ENCODE measurements around the gene PERM1.

The PERM1 gene

DNA sequence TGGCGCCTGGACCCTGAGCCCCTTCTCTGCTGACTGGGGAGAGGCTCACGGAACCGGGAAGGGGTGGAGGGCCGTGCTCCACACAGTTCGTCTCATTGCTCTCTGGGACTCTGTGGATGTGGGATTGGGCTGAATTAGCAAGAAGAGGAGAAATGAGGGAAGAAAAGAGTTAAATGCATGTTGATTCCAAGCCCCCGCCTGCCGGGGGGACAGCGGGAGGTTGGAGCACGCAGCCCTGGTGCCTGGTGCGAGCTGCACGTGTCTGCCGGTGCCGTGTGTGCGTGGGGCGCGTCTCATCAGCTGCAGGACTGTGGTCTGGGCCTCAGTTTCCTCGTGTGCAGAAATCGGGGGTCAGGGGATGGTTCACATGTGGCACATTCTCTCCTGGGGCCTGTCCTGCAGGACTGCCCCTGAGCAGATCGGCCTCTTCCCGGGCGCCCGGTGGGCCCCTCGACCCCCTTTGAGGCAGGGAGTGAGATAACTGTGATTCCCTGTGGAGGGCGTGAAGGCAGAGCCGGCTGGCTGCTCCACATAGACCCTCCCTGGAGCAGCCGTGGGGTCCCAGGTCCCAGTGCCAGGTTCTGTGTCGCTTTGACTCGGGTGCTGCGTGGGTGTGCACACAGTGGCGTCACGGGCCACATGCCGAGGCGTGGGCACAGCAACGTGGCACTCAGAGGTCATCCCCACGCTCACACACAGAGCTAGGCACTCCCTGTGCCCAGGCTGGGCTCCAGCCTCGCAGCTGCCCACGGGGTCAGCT, 46.7 kb downstream of the PERM1 start:
- no peak for DNase-seq (ENCODE audit: low read depth in 2 of 2)

DNA sequence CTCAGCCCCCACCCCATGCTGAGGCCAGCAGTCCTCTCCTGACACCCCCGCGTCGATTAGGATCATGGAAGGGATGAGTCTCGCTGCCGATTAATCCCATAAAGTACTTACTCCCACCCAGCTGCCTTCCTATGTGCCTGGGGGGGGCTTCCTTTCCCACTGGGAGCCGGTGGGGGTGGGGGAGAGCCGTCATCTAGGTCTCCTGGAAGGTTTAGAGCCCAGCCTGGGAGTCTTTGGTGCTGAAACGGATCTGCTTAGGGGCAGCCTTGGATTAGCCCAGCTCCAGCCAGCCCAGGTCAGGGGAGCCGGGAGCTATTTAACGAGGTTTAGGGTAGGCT, 48.3 kb downstream of the PERM1 start:
- no peak for DNase-seq (ENCODE audit: low read depth in 2 of 2)

DNA sequence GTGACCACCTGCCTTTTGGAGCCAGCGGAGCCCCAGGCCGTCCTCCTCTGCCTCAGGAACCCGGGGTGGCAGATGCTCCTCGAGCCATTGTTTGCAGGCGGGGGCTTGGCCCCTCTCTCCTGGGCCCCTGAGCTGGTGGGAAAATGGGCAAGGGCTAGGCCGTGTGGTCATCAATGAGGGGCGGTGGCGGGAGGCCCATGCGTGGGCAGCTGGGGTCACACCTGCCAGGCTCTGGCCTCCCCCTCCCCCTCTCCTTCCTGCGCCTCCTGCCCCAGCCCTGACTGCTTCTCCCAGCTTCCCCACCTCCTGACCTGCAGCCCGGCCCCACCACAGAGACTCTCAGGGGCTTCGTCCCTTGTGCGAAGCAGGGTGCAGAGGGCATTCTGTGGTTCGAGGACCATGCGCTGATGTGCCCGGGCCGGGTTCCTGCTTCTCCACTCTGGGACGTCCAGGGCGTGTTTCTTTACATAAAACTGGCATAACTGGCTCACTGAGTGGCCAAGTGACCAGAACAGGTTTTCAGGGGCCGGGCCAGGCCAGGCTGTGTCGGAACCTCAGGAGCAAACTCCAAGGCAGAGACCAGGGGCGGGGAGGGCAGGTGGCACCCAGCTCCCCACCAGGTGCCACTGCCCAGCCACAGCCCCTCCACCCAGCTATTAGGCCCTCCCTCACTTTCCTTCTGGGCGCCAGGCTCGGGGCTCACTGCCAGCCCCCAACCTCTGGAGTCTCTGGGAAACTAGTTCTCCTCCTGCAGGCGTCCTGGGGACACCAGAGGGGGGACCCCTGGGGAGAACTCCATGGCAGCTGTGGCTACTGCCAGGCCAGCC, 48.9 kb downstream of the PERM1 start:
- DNase-seq (ENCODE audit: low read depth in 2 of 2) = no peak

DNA sequence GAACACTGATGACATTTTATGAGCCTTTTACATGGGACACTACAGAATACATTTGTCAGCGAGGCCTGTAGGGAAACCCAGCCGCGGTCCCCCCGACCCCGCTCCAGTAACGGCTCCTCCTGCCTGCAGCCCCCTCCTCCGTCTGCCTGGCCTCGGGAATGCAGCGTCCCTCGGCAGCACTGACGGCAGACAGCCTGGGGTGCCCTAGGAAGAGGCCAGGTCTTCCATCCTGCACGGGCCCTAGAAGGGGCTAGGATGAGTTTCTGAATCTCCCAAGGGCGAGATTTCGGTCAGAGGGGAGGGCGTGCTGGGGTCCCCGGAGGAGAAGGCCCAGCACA, 49.8 kb downstream of the PERM1 start:
- no peak for DNase-seq (ENCODE audit: low read depth in 2 of 2)

DNA sequence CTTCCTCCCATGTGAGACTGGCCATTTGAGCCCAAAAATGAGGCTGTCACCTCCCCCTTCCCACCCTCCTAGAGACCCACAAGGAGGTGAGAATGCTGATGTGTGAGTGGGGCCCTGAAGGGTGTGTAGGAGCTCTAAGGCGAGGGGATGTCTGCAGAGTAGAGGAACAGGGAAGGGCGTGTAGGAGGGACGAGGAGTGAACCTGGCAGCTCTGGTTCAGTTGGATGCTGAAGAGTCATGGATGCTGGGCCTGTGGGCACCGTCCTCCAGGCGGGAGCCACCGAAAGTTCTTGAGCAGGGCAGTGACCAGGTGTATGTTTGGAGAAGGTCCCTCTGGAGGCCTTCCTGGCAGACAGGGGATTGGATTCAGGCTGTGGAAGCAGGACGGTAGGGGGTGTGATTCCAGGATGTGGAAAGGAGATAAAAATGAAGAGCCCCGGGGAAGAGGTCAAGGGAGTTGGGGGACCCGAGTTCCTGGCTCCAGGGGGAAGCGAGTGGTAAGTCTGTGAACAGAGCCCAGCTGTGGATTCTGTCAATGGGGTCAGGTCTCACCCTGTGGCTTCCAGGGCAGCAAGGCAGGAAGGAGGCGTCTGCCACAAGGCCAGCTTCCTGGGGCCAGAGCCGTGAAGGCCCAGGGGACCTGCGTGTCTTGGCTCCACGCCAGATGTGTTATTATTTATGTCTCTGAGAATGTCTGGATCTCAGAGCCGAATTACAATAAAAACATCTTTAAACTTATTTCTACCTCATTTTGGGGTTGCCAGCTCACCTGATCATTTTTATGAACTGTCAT, 50.3 kb downstream of the PERM1 start:
- DNase-seq (ENCODE audit: low read depth in 2 of 2) = no peak

DNA sequence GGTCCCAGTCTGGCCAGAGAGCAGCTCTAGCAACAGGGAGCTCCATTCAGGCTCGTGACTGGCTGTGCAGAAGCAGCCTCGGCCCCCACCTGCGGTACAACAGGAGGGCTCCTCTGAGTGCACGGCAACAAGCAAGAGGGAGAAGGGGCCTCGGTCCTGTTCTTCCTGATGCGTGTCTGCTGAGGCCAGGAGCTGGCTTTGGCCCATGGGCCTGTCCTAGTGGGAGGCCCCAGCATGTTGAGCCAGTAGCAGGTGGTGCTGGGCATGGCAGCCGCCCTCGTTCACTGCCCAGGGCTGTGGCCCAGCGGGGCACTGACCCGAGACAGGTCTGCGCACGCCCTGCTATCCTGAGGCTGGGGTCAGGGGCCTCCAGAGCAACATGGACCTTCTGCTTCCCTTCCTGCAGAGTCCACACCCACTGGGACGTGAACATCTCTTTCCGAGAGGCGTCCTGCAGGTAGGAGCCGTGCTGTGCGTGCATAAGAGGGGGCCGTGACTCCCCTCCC, 51.2 kb downstream of the PERM1 start:
- DNase-seq (ENCODE audit: low read depth in 2 of 2) = no peak

DNA sequence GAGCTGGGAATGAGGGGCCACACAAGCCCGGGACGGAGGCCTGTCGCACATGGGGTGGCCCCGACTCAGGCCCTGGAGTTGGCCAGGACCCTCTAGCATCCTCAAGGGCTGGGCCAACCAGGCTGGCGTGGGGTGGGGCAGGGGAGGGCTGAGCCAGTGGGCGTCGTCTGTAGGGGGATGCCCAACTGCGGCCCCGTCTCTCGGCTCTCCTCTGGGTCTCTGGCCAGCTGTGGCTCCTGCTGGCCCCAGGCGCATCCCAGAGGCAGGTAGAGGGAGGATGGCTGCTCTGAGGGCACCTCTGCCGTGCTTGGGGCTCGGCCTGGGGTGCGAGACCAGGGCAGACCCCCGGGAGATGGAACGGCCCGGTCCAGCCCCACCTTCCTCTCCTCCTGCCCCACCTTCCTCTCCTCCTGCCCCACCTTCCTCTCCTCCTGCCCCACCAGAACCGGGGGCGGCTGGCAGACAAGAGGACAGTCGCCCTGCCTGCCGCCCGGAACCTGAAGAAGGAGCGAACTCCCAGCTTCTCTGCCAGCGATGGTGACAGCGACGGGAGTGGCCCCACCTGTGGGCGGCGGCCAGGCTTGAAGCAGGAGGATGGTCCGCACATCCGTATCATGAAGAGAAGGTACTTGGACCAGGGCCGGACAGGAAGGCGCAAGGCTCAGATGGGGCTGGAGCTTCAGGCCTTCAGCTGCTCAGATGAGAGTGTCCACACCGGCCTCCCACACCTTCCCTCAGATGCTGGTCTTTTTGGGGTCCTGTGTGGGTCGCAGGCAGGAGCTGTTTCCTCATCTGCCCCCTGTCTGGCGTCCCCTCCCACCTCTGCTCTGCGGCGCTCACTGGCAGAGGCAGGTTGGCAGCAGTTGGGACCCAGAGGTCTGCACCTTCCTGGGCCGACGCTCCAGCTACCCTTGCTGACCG, 51.9 kb downstream of the PERM1 start:
- no peak for DNase-seq (ENCODE audit: low read depth in 2 of 2)

DNA sequence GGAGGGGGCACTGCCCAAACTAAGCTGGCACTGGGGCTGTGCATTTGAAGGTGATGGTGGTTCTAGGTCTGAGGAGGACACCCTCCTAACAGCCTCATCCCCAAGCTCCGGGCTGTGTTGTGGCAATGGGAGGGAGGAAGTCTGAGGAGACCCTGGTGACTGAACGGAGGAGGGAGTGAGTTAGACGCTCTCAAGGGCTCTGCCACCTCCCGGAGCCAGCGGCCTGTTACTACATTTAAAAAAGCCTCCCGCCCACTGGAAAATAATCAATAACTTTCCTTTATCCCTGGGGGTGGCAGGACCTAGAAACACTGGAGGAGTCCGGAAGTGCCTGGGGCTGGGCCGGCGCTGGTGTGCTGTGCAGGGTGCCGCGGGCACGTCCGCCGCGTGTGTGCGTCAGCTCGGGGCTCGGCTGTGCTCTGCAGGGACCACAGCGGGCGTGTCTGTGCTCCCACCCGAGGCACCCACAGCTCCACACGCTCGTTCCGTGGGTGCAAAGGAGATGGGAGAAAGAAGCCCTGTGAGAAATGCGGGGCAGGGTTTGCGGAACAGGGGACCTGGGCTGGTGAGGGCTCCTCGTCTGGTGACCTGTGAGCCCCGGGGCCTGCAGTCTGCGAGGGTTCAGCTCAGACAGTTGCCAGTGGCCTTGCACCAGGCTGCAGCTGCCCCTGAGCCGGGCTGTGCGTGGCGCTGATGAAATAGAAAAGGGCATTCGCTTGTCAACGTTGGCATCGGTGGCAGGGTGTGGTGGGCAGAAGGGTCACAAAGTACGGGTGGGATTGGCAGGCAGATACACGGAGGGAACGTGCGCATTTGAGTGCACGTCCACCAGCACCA, 52.9 kb downstream of the PERM1 start:
- DNase-seq (ENCODE audit: low read depth in 2 of 2) = no peak

DNA sequence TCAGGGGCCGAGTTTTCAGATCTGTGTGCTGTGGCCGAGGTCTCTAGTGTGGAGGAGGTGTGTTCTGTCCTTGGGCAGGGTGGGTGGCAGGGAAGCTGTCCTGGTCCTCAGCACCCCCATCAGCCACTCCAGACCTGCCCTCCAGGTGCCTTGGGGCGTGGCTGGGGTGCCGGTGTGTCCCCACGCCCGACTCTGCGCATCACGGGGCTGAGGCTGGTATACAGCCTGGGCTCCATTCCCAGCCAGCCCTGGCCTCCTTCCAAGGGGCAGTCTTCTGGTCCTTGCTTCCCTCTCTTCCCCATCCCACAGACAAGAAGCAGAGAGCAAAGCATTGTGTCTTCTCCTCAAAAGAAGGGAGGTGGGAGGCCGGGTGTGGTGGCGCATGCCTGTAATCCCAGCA, 54.1 kb downstream of the PERM1 start:
- no peak for DNase-seq (ENCODE audit: low read depth in 2 of 2)

DNA sequence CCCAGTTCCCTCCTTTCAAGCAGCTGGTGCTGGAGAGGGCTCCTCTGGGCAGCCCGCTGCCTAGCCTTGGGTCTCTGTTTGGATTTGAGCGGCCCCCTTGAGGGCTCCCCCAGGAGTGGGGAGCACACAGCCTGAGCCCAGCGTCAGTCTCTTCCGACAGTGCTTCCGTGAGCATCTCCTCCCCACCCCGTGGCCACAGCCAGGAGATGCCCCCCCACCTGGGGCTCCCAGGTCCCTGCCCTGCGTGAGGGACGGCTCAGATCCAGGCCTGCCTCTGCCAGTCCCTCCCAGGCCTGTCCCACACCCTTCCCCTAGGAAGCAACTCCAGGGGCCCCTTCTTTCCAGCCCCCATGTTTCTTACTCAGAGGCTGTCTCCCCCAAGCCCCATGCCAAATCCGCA, 54.7 kb downstream of the PERM1 start:
- no peak for DNase-seq (ENCODE audit: low read depth in 2 of 2)

DNA sequence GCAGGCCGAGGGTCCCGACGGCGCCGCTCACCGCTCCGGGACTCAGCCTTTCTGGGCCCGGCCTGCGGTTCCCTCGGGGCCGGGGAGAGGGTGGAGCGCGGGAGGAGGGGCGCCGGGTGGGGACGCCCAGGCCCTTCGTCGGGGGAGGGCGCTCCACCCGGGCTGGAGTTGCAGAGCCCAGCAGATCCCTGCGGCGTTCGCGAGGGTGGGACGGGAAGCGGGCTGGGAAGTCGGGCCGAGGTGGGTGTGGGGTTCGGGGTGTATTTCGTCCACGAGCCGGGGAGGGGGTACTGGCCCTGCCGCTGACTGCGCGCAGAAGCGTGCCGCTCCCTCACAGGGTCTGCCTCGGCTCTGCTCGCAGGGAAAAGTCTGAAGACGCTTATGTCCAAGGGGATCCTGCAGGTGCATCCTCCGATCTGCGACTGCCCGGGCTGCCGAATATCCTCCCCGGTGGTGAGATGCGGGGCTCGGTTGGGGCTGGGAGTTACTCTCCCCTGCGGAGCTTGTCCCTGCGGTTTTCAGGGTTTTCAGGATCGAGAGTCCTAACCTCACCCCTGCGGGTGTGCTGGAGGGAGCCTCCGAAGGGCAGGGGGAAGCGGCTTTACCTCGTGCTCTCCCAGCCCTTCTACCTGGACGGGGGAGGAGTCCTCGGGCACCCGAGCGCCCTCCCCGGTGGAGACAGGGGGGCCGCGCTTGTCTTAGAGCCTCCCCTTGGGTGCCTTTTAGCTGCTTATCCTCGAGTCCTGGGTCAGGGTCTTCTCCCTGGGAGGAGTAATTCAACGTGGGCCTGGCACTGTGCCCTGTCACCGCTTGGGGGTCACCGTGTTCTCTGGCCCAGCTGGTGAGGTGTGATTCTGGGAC, 56.1 kb downstream of the PERM1 start:
- no peak for DNase-seq (ENCODE audit: low read depth in 2 of 2)

Data from stimulated activated CD4-positive, alpha-beta T cell treated with anti-CD3 and anti-CD28 coated beads, Interleukin-4, amount 100 ng/mL, for 48 hours (primary cell).